ENCODE data around the gene HIC2.
"Not testable (repeated sequence)": the region's sequence is repeated elsewhere in the genome, so short reads cannot be mapped to it uniquely, and the experiment has no call there.

Gene HIC2

DNA sequence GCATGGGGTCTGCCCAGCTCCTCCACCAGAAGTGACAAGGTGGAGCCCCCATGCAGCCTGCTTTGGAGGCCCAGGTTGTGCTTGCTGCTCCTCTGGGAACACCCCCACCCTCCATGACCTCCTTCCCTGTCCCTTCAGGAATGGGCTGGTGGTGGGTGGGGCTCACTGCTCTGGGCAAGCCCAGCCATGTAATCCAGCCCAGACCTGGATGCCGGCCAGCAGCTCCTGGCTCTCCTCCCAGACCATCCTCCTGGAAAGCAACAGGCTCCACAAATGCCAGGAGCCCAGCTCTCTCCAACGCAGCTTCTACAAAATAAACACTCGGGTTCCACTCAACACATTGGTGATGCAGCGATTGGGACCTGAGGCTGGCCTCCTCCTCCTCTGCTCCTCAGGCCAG is 80.8 kb downstream of the HIC2 start:
- peak; percentile 61 for FAIRE-seq

DNA sequence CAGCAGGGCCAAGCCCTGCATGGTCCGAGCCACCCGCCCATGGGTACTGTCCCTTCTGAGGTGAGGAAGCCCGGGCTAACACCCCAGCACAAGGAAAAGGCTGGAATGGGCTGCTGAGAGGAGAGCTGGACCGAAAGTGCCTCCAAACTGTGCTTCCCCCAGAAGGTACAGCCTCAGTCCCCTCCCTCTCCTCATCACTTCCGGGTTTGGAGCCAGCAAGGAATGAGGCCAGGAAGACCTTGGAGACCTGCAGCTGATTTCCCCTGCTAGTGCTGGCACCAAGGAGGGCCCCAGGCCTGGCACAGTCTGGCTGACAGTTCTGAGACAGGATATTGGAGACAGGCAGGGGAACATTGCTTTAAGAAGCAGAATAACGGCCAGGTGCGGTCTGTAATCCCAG is 81.3 kb downstream of the HIC2 start:
- not testable (repeated sequence) for FAIRE-seq

DNA sequence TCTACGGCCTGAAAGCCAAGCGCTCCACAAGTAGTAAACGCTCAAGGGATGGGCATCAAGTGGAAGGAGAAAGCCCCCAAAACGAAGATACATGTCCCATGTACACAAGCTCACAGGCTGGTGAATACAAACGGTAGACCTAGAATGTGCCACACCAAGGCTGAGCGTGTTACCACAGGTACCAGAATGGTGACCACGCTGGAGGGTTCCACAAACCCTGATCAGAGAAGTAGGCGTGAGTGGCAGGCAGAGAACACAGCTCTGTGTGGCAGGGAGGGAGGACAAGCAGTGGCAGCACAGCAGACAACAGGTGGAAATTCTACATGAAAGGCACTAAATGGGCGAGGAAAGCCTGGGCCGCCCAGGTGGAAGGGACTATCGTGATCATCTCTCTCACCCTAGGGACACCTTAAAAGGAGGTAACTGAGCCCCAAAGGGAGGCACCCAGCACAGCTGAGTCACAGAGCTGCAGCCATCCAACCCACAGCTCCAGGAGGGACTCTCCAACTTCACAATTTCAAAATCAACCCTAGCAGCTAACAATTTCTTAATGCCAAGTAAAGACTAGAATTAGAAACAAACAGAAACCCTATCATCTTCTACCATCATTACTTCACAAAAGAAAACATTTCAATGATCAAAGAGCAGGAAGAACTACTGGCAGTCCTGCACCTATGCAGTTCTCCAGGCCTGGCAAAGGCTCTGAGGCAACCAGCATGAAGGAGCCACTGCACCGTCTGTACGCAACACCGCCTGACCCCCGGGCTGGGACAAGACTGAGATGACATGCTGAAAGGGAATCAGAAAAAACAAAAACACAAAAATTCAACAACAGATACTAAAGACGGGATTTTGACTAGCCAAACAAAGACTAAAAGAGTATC is 82.7 kb downstream of the HIC2 start:
- FAIRE-seq = not testable (repeated sequence)

Data from endometrium (tissue), 2 donors.